ENCODE results near the gene TRMO.

TRMO gene

DNA sequence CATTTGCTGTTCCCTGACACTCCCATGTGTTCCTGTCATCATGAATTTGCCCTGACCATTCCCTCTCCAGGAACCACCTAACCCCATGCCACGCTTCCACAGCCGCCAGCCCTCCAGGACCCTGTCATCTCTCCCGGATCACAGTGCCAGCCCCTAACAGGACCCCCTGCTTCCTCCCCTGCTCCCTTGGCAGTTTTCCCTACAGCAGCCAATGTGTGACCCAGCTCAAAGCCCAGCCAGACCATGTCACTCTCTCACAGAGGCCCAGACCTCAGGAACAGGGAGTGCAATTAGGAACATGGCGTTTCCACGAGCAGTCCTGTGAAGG is 61.2 kb downstream of the TRMO start:
- TF ChIP-seq ZBTB11 (tag by site-specific recombination; conservative IDR thresholded peaks at IDR 0.05; ENCODE audit: low read depth) (no peak), KLF8 (tag by site-specific recombination; IDR thresholded peaks at IDR 0.05) (no peak), ZBTB8A (tag by site-specific recombination; IDR thresholded peaks at IDR 0.05) (no peak), ZNF610 (tag by site-specific recombination; IDR thresholded peaks at IDR 0.05; ENCODE audit: borderline replicate concordance) (no peak), ZNF274 (IDR thresholded peaks at IDR 0.05; ENCODE audit: low read length) (no peak), ZNF274 (tag by site-specific recombination; IDR thresholded peaks at IDR 0.05; ENCODE audit: borderline replicate concordance) (no peak)
- TF ChIP-seq, protein P1, sequence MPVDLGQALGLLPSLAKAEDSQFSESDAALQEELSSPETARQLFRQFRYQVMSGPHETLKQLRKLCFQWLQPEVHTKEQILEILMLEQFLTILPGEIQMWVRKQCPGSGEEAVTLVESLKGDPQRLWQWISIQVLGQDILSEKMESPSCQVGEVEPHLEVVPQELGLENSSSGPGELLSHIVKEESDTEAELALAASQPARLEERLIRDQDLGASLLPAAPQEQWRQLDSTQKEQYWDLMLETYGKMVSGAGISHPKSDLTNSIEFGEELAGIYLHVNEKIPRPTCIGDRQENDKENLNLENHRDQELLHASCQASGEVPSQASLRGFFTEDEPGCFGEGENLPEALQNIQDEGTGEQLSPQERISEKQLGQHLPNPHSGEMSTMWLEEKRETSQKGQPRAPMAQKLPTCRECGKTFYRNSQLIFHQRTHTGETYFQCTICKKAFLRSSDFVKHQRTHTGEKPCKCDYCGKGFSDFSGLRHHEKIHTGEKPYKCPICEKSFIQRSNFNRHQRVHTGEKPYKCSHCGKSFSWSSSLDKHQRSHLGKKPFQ (tag by site-specific recombination; IDR thresholded peaks at IDR 0.05), result no peak
- ChIA-PET POLR2A (no interaction called here), CTCF (interaction anchor here (1.2 kb wide), 1 partner anchor 16 kb away, joined by 3 read pairs; no protein-coding TSS in a partner anchor)

DNA sequence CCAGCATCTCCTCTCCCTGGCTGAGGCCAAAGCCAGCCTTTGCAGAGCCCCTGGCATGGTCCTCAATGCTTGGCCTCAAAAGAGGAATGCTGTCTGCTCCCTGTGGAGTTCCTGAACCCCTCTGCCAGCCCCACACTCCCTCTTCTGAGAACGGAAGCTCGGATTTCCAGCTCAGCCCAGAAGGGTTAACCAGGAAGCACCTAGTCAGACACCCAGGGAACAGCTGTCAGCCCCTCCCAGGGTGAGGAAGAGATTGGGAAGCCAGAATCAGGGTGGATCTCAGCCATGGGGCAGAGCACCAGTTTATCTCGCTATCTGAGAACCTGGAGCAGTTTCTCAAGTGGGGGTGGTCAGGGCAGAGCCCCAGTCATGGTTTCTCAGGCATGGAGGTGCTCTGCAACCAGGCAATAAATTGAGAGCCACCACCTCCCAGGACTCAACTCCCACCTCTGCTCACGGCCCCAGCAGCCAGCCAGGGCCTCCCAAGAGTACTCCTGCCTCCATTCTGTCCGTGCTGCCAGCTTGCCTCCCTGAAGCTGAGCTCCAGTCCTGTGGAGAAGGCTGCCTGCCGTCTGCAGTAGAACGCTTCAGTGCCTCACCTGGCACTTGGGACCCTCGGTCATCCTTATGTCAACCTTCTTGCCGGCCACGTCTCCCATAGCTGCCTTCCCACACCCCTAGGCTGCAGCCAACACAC is 61.7 kb downstream of the TRMO start:
- TF ChIP-seq ZNF561 (tag by site-specific recombination; IDR thresholded peaks at IDR 0.05; ENCODE audit: borderline replicate concordance), result no peak
- TF ChIP-seq ZNF121 (tag by site-specific recombination; IDR thresholded peaks at IDR 0.05), result no peak
- no peak for TF ChIP-seq ZBTB21 (tag by site-specific recombination; IDR thresholded peaks at IDR 0.05)
- no peak overlapping the region for H3K4me3 ChIP-seq (ENCODE audit: low read depth, low read length)
- no peaks in the 10 kb centered on the region for H3K4me1 ChIP-seq (ENCODE audit: control insufficient read depth, insufficient read depth, low read length)
- ChIA-PET CTCF (interaction anchor here (1.4 kb wide), 1 partner anchor 30 kb away, joined by 7 read pairs; no protein-coding TSS in a partner anchor), POLR2A (interaction anchor here (0.6 kb wide), 1 partner anchor 183 kb away, joined by 4 read pairs; no protein-coding TSS in a partner anchor)
- H3K36me3 ChIP-seq (ENCODE audit: control insufficient read depth in 2 of 2, insufficient read depth in 1 of 2, low read length in 2 of 2), result no peaks in the 10 kb centered on the region
- no peak overlapping the region for H3K27ac ChIP-seq (ENCODE audit: extremely low read depth, low read depth, low read length)
- H3K9me3 ChIP-seq (ENCODE audit: control insufficient read depth, insufficient read depth, low read depth, low read length), result no peaks in the 10 kb centered on the region

More for the DNA sequence above, 61.2 kb downstream of the TRMO start:
- H3K4me3 ChIP-seq (ENCODE audit: low read depth, low read length), result no peak overlapping the region
- no peaks in the 10 kb centered on the region for H3K4me1 ChIP-seq (ENCODE audit: control insufficient read depth, insufficient read depth, low read length)
- H3K27ac ChIP-seq (ENCODE audit: extremely low read depth, low read depth, low read length), result no peak overlapping the region
- no peaks in the 10 kb centered on the region for H3K9me3 ChIP-seq (ENCODE audit: control insufficient read depth, insufficient read depth, low read depth, low read length)
- no peaks in the 10 kb centered on the region for H3K36me3 ChIP-seq (ENCODE audit: control insufficient read depth in 2 of 2, insufficient read depth in 1 of 2, low read length in 2 of 2)

DNA sequence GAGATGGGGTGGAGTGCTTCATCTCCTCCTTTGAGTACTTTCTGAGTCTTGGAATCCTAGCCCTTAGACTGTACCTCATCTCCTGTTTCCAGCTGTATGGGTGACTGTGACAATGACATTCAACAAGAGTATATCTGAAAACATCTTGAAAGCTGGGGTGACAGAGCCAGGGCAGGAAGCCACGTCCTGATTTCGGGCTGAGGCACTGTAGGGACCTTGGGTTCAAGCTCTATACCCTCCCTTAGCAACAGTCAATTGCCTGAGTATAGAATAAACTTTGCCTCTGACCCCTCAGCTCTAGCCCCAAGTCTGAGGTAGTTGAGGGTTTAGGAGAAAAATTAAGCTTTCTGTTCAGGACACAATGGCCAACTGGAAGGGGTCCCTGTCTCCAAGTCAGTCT is 63.0 kb downstream of the TRMO start:
- H3K36me3 ChIP-seq (ENCODE audit: control insufficient read depth in 2 of 2, insufficient read depth in 1 of 2, low read length in 2 of 2), result no peaks in the 10 kb centered on the region
- ChIA-PET POLR2A (no interaction called here), CTCF (interaction anchor here (0.6 kb wide), 1 partner anchor 68 kb away, joined by 4 read pairs; no protein-coding TSS in a partner anchor)
- H3K9me3 ChIP-seq (ENCODE audit: control insufficient read depth, insufficient read depth, low read depth, low read length), result no peaks in the 10 kb centered on the region
- no peaks in the 10 kb centered on the region for H3K4me1 ChIP-seq (ENCODE audit: control insufficient read depth, insufficient read depth, low read length)
- no peak overlapping the region for H3K4me3 ChIP-seq (ENCODE audit: low read depth, low read length)
- H3K27ac ChIP-seq (ENCODE audit: extremely low read depth, low read depth, low read length), result no peak overlapping the region
- TF ChIP-seq, protein P2, sequence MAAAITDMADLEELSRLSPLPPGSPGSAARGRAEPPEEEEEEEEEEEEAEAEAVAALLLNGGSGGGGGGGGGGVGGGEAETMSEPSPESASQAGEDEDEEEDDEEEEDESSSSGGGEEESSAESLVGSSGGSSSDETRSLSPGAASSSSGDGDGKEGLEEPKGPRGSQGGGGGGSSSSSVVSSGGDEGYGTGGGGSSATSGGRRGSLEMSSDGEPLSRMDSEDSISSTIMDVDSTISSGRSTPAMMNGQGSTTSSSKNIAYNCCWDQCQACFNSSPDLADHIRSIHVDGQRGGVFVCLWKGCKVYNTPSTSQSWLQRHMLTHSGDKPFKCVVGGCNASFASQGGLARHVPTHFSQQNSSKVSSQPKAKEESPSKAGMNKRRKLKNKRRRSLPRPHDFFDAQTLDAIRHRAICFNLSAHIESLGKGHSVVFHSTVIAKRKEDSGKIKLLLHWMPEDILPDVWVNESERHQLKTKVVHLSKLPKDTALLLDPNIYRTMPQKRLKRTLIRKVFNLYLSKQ (tag by site-specific recombination; IDR thresholded peaks at IDR 0.05; ENCODE audit: borderline replicate concordance), result no peak
- no peak for TF ChIP-seq ZNF670 (tag by site-specific recombination; IDR thresholded peaks at IDR 0.05; ENCODE audit: low read depth)
- no peak for TF ChIP-seq ZNF561 (tag by site-specific recombination; IDR thresholded peaks at IDR 0.05; ENCODE audit: borderline replicate concordance)
- TF ChIP-seq HOXA7 (CRISPR knock-in tag; IDR thresholded peaks at IDR 0.05; ENCODE audit: borderline replicate concordance), result no peak
- no peak for TF ChIP-seq ZFP3 (tag by site-specific recombination; IDR thresholded peaks at IDR 0.05; ENCODE audit: low read depth)
- TF ChIP-seq ZNF24 (tag by site-specific recombination; IDR thresholded peaks at IDR 0.05), result no peak
- no peak for TF ChIP-seq ZNF133 (tag by site-specific recombination; IDR thresholded peaks at IDR 0.05)
- TF ChIP-seq ZNF449 (tag by site-specific recombination; IDR thresholded peaks at IDR 0.05), result no peak

Data from HEK293 (cell line).